ENCODE data around the gene FOXL1.

FOXL1 gene

DNA sequence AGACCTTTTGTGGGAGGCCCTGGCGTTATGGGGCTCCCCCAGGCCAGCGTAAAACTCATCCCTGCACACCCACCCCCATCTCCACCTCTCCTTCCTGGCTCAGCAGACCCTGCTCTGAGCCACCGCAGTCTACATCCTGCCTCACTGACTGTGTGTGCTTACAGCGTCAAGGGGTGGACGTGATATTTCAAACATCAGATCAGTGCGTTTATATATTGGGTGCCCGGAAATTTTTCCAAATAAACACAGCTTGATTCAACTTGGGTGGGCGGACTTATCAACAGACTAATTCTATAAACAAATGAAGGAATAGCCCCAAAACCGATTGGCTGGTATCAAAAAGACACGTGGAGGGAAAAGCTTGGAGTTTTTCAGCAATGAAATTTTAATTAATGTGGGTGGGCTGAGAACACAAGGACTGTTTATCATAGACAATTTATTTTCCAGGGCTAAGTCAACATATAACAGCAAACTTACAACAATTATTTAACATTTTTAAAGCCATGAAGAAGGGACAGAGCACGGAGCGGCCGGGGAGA, at the start of gene FOXL1:
FOXL1 (plus strand) TSS at position 489 of the 539 bp plus-strand sequence. CDS start 175 bp downstream, outside the sequence.
- DNase-seq (ENCODE audit: low read depth in 2 of 2): no peak

DNA sequence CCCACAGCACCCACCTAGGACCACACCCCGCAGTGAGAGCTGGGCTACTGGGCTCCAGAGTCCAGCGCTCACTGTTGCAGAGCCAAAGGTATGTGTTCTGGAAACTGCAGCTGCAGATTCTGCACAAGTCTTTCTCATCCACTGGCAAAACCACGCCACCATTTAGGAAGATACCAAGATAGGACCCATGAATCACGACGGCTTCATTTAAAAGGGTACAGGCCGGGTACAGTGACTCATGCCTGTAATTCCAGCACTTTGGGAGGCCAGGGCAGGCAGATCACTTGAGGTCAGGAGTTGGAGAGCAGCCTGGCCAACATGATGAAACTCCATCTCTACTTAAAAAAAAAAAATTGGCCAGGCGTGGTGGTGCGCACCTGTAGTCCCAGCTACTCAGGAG, 49.2 kb upstream of the FOXL1 start:
- DNase-seq (ENCODE audit: low read depth in 2 of 2): no peak

DNA sequence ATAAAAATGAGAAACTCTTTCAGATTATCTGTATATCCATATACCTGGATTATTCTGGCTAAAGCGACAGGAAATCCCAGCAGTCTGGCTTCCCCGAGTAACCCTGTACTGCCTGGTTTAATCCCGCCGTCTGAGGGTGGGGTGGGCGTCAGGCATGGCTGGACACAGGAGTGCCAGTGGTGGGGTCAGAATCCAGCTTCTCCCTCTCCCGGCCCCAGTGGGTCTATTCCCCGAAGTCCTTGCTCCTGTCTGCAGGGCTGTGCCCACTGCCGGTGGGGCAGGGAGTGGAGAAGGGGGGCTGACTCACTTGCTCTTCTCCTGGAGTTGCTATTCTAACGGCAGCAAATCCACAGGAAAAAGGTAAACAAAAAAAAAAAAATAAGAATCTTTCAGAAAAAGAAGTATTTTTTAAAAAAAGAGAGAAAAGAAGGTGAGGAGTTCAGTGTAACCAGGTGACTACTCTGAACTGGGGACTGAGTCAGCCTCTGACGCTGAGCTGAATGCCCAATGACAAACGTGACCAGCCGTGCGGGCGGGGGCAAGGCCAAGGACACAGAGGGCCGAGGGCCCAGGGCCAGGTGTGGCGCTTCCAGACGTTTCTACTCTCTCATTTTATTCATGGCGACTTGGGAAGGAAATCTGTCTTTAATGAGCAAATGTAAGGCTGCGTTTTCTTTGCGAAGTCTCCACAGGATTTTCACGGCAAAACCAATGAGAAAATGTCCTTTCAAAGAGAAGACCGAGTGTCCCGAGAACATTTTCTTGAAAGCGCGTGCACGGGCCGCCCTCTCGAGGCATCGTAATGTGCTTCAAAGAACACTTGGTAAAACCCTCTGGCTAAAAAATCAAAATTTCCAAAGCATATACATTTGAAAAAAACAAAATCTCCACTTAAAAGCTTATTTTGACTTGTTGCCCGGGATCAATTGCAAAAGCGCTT, 47.8 kb upstream of the FOXL1 start:
- no peak for DNase-seq (ENCODE audit: low read depth in 2 of 2)

DNA sequence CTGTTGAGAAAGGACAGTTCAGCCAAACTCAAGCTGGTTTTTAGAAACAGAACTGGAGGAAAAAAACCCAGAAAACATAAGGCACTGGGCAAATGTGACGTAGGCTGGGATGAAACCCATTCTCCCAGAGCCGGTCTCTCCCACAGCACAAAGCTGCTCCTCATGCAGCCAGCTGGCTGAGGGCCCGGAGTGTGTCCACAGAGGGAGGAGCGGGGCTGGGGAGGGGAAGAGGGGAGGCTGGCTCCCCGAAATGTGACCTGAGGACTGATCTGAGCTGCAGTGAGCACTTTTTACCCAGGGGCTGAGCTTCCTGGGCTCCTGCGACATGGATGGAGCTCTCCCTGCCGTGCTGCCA, 47.2 kb upstream of the FOXL1 start:
- DNase-seq (ENCODE audit: low read depth in 2 of 2): no peak

DNA sequence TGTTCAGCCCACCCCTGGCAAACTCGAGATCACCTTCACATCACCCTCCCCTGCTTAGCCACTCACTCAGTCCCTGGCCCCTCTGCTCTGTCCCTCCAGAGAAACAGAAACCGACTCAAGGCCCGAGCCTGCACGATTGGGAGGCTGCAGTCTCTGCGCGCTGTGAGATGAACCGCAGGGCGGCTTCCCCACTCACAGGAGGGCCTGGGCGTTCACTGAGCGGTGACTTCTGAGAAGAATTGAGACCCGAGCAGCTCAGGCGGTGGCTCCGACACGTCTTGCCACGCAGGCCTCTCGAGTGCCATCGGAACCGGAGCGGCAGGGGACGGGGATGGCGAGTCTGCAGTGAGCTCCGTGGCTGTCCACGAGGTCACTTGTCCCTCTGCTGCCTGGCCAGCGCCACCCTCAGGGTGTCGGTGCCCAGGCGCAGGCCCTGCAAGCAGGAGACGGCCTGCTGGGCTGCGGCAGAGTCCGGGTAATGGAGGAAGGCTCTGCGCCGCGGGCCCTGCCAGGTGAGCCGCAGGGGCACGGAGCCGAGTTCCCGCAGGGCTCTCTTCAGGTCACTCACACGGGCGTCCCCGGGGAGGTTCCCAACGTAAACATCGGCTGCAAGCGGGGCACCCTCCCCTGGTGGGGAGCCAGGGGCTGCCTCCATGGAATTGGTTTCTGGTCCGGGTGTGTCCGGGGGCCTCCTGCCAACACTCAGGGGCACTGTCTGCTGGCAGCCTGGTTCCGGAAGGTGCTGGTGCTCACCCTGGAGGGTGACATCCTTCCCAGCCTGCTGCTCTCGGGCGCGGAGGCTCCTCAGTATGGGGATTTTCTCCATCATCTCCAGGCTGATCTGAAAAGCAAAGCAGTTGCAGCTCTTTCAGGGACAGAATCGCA, 46.5 kb upstream of the FOXL1 start:
- DNase-seq (ENCODE audit: low read depth in 2 of 2): no peak

DNA sequence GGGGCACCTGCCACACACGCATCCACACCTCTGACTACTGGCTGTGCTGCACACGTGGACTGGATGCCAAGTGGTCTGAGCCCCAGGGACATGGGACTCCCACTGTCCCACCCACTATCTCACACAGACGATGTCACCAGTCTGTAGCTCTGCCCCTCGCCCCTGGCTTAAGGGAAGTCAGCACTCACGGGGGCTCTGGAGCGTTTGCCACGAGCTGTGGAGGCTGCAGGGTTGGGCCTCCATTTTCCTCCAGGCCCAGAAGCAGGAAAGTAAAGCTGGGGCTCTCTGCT, 45.9 kb upstream of the FOXL1 start:
- DNase-seq (ENCODE audit: low read depth in 2 of 2): no peak

DNA sequence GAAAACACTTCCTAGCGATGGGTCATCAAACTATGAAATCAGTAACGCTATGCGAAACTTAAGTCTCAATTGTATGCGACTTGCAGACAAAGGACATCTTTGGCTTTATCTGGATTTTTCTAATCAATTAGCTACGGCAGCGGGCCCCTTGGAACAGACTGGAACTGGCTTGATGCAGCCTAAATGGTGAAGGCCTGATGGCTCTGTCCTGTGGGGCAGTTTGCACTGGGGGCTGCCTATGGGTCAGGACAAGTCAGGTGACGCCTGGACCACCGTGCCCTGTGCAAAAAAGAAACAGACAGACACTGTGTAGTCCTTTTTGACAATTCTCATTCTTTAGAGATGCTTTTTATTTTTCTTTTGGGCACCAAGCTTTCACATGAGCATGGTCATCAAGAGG, 45.3 kb upstream of the FOXL1 start:
- no peak for DNase-seq (ENCODE audit: low read depth in 2 of 2)

DNA sequence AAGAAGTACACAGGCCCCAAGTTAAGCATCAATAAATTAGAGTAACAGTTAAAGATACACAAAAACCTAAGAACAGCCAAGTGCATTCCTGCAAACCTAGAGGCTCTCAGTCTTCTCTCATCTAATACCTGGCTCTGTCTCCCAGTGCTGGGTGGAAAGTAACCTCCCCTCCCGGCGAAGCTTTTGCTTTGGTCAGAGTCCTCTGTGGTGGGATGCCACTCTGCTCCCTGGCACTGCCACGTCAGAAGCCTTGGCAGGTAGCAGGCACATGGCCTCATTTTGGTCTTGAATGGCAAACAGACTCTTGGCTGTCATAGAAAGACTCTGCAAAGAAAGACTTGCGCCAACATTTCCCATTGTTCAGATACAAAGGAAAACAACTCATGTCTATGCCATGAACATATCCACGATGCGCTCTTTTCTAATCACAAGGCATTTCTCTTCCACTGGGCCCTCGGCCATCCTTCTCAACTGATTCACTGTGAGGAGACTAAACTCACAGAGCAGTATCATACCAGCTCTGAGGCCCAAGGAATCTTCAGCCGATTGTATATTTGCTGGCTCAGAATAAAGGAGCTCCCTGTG, 44.5 kb upstream of the FOXL1 start:
- DNase-seq (ENCODE audit: low read depth in 2 of 2): no peak

DNA sequence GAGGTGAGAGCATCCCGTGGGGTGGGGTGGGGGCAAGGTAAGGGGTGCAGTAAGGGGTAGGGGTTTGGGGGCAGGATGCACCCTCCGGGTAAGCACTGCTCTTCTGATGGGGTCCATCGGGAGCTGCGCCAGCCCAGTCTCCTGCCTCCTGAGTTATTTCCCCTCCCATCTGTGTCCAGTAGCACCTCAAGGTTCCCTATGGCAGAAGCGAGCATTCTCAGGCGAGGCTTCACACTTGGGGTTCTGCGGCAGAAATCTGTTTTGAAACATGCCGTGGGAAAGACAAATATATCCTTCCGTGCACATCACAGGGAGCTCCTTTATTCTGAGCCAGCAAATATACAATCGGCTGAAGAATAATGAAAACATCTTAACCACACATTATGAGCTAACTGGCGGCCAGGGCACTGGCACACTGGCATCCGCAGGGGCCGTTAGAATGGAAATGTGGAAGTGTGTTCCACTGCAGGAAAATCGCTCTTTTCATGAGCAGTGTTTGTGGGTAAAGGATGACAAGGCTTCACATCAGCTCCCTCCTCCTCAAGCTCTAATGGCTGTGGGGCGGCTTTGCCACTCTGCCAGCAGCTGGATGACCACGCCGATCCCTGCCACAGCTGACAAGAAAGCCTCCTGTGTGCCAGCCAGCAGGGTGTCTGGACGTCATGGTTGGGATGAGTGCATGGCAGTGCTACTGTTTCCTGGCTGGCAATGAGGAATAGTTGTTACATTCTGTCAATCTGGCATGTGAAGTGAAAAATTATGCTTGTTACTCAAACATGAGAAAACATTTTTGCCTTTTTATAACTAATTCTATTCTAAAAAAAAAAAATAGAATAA, 43.4 kb upstream of the FOXL1 start:
- DNase-seq (ENCODE audit: low read depth in 2 of 2): no peak

DNA sequence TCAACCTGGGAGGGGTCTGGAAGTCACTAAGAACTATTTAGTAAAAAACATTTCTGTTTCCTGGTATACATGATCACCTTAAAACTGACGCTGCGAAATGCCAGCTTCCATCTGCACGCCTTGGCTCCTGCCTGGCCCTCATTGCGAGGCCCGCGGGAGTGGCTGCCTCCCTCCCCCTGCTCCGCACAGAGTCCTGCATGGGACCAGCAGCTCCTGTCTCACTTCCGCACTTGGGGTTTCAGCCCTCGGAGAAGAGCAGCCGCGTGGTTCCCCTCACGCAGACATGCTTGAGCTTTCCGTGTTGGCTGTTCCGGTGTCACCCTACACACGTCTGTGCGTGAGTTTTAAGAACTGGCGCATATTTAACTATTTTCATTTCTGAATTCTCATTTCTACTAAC, 41.7 kb upstream of the FOXL1 start:
- no peak for DNase-seq (ENCODE audit: low read depth in 2 of 2)

DNA sequence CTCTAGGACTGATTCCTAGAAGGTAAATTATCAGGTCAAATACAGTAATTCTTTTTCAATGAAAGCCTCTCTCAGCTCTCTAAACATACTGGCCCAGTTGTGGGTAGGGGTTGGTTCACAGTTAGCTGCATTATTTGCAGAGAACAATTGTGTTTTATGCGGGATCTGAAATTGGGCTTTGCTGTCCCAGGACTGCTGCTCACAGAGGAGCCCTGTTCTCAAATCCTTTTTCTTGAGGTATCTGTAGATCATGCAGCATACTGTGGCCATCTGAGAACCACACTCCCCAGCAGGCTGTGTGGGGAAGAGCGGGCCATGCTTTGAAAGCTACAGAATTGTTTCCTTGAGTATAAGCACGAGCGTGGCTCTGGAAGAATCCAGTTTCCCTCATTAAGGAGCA, 40.9 kb upstream of the FOXL1 start:
- no peak for DNase-seq (ENCODE audit: low read depth in 2 of 2)

DNA sequence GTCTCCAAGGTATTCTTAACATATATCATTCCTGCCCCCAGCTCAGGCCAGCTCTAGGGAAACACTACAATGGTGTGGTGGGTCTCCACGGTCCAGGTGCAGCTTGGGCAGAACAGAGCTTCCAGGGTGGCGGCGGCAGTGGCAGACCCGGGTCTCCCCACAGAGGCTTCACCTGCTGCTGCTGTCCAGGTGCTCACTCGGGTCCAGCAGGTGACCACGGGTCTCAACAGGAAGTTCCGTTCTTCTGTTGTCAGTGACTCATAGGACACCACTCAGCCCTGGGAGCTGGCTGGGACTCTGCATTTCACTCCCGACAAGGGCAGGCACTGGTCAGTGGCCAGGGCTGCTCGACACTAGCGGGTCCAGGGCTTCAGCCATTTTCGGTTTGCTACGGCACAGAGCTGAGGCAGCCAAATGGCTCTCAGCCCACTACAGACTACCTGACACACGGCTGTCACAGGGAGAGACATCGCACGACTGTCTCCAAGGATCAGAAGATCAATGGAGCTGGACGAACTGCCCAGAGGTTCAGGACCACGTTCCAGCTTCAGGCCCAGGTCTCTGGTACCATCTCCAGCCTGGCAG, 40.1 kb upstream of the FOXL1 start:
- no peak for DNase-seq (ENCODE audit: low read depth in 2 of 2)

DNA sequence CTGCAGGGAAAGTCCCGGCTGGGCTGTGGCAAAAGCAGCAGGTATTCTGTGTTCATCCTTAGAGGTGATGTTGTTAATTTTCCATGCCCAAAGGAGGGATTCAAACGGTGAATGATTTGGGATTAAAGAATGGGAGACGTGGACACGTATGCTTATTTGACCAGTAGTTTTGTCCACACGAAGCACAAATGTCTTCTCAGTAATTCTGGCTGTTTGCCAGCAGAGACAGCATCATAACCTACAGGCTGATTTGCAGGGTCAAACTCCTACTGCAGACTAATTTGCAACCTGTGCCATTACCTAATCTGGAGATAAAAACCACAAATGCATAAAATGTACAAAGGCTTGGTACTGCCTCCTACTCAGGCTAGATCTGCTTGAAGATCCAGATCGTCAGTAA, 37.5 kb upstream of the FOXL1 start:
- no peak for DNase-seq (ENCODE audit: low read depth in 2 of 2)

DNA sequence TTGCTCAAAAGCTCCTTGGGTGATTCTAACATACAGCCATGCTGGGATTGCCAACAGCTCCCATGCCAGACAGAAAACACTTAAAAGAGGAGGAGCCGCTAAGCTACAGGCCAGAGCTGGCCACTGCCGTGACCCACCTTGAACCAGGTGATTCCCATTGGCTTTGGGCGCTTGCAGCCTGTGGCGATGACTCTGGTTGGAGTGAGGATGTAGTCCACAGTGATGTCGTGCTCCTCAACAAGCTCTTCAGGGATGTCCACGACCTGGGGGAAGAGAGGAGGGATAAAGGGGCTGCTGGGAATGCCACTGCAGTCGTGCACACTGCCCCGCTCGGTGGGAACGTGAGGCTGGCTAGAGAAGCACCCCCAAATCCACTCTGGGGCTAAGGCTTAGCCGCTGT, 36.8 kb upstream of the FOXL1 start:
- no peak for DNase-seq (ENCODE audit: low read depth in 2 of 2)

DNA sequence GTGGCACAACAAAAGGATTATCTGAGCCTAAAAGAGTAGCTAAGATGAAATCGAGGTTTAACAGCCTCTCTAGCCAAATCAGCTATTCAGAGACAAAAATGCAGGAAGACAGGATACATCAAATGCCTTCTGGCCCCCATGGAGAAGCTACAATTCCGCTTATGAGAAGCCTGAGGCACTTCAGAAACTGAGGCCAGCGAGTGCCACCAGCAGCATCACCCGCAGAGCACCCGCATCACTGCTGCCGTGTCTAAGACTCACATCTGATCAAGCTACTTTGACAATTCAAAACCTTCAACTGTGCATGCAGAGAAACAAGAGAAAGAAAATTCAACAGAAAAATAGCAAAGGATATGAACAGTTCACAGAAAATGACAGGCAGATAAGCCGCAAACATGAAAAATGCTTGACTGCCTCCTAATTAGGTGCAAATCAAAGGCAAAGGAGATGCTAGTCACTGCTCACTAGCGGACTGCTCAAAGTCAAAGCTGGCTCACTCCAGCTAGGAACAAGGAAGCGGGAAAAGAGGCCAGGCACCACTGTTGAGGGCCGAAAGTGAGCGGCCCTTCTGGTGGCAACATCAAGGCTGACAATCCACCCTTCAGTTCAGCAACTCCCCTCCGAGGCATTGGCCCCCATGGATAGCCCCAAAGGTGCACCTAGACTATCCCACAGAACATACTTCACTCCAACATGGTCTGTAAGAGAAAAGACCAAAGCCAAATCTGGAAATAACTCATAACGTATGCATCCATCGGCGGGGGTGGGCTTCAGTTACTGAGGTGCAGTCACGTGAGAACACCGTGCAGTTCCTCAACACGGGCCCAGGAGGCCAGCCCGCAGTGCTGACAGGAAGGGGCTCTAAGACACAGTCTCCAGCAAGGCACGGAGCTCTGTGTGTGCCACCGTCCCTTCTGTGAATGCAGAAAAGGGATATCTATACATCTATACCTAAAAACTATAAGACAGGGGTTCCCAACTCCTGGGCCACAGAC, 35.3 kb upstream of the FOXL1 start:
- DNase-seq (ENCODE audit: low read depth in 2 of 2): no peak

DNA sequence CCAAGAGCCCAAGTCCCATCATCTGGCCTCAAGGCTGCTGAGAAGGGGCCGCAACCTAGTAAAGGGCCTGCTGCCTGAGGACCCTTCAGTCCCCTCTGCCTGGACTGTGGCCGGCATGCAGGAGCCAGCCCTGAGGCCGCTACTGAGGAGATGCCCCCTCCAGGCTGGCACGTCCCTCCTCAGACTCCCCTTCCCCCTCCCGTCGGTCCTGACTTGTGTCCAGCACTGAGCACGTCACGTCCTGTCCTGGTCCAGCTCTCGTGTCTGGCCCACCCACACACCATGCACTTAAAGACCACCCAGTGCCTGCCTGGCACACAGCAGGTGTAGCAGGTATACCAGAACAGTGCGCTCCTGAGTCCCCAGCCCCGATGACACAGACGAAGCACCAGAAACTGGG, 32.9 kb upstream of the FOXL1 start:
- no peak for DNase-seq (ENCODE audit: low read depth in 2 of 2)

DNA sequence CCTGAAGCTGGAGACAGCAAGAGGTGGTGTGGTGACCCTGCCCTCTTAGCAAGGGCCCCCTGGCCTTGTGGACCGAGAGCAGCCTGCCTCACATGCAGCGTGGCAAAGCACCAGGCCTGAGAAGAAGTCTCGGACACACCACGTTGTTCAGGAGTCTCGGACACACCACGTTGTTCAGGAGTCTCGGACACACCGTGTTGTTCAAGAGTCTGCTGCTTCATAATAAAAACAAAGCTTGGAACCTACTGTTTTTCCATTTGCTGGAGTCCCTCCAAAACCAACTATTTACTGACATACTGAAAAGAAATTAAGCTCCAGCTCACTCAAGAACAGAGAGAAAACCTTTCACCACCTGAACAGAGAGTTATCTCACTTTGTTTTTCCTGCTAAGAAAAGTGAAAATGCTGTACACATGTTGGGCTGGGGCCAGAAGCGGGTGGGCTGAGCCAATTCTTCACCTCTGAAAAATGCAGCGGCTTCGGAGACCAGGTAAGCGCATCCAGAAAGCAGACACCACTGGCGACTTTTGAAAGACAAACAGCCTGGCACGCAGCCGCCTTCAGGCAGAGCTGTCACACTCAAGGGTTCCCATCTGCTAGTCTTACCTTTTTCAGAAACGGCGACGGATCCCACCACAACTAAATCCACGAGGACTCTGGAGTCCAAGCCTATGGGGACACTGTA, 32.3 kb upstream of the FOXL1 start:
- DNase-seq (ENCODE audit: low read depth in 2 of 2): no peak

DNA sequence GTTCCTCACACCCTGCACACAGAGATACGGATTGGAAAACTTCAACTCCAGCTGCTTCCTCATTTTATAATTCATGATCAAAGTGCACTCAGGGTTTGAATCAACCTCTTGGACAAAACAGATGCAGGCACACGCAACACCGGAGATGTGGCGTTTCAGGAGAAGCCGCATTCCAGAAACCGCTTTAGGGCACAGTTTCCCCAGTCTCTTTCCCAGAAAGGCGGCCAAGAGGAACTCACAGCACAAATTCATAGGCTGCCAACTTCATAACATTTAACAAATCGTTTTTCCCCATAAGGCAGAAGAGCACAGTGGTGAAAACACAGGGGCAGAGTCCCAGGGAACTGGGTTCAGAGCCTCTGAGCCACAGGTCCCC, 31.7 kb upstream of the FOXL1 start:
- DNase-seq (ENCODE audit: low read depth in 2 of 2): no peak

DNA sequence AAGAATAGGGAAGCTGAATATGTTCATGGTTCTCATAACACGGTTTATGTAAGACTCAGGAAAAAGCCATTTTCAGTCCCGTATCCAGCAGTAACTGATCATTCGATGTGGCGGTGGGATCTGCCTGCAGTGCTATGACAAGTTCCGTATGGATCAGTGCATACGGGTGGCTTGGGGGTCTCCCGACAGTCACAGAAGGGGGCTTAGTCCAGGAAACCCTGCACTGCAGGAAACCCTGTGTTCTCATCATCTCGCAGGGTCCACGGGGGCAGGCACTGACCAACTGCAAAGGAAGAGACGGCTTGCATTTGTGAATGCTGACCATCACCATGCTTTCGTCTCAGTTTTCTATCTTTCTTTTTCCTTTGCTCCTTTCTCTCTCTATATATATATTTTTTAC, 31.1 kb upstream of the FOXL1 start:
- DNase-seq (ENCODE audit: low read depth in 2 of 2): no peak

Data from stimulated activated CD8-positive, alpha-beta memory T cell treated with anti-CD3 and anti-CD28 coated beads, Interleukin-15, amount 100 ng/mL, for 48 hours (primary cell).